ENCODE data around the gene SEC14L5. TPM values are rescaled to one million over a fixed set of nuclear protein-coding genes. Genes with fewer than 3 reads are reported as not detected.

Gene SEC14L5
- total and polyA plus RNA-seq, 10 of the 15 experiments (the other 5 are each of a cell fraction or from before 2014, with no cell fraction given), result 0.01 TPM; not detected in 9

DNA sequence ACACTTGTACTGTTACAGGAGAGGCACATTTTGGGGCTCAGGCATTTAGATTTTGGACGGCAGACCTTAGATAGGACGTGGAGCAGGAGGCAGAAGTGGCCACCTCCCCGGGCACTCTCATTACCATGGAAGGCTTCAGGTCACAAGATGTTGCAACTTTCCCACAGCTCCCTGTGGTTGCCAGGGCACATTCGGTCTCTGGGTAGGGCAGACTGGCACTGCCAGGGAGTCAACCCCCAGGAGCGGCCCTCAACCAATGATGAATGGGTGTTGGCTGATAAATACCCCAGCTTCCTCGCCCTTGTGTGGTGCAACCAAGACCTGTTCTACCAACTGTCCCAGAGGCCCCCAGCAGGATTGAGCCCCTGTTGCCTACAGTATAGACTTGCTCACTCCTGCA, 64.4 kb downstream of the SEC14L5 start:
- no peak for DNase-seq (ENCODE audit: low read depth, low spot score)
- H3K4me2 ChIP-seq (ENCODE audit: control insufficient read depth, insufficient read depth), result no peak overlapping the region
- SMC1A ChIA-PET (ENCODE audit: uncharacterized antibody, unreplicated experiment), result no interaction called here
- H4K20me1 ChIP-seq (ENCODE audit: control insufficient read depth, insufficient read depth), result no peaks in the 10 kb centered on the region
- RAD21 ChIA-PET (ENCODE audit: unreplicated experiment), result no interaction called here
- TF ChIP-seq HDAC2 (IDR thresholded peaks at IDR 0.05) (no peak), TBL1XR1 (IDR thresholded peaks at IDR 0.05; ENCODE audit: low read depth, low read length) (no peak), SMAD1 (IDR thresholded peaks at IDR 0.05; ENCODE audit: low read depth, partially characterized antibody) (no peak), SP1 (IDR thresholded peaks at IDR 0.05; ENCODE audit: low read depth, low read length) (no peak), ATF7 (IDR thresholded peaks at IDR 0.05; ENCODE audit: low read depth) (no peak), SUZ12 (IDR thresholded peaks at IDR 0.05; ENCODE audit: unreplicated experiment) (no peak), BHLHE40 (IDR thresholded peaks at IDR 0.05; ENCODE audit: borderline replicate concordance in 1 of 2, low read depth in 2 of 2, low read length in 1 of 2) (no peak)
- TF ChIP-seq, protein P1, sequence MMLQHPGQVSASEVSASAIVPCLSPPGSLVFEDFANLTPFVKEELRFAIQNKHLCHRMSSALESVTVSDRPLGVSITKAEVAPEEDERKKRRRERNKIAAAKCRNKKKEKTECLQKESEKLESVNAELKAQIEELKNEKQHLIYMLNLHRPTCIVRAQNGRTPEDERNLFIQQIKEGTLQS (IDR thresholded peaks at IDR 0.05; ENCODE audit: borderline replicate concordance, extremely low read depth, low read depth, low read length), result no peak
- no peaks in the 10 kb centered on the region for H3K4me1 ChIP-seq (ENCODE audit: control insufficient read depth, insufficient read depth, low read length)
- no peaks in the 10 kb centered on the region for H3K9me3 ChIP-seq (replicated peaks; ENCODE audit: control insufficient read depth, insufficient read depth, low read length)
- H3K9ac ChIP-seq (ENCODE audit: control insufficient read depth, insufficient read depth, low read length), result no peak overlapping the region
- no TSS peak for BruUV-seq (replicated peaks)
- POLR2A ChIA-PET, result no interaction called here
- no peaks in the 10 kb centered on the region for H3K27me3 ChIP-seq (replicated peaks in 1 of 2; ENCODE audit: control insufficient read depth in 2 of 2, insufficient read depth in 2 of 2, low read length in 1 of 2)
- in situ Hi-C loops (cut with MboI), result no loop called here
- H3K27ac ChIP-seq (ENCODE audit: control insufficient read depth, insufficient read depth), result no peak overlapping the region
- H2AFZ ChIP-seq (ENCODE audit: control insufficient read depth, low read depth, low read length), result no peak overlapping the region
- H3K36me3 ChIP-seq (ENCODE audit: control insufficient read depth in 2 of 2, insufficient read depth in 2 of 2, low read length in 1 of 2), result no peaks in the 10 kb centered on the region
- 52% methylated on average over 6 of the region's 6 CpGs for WGBS (ENCODE audit: insufficient coverage, insufficient replicate concordance, low lambda C conversion rate, missing lambda C conversion rate)
- FAIRE-seq, result no peak
- CTCF ChIA-PET, result no interaction called here
- no peak for ATAC-seq
- H3K4me3 ChIP-seq, result no peak overlapping the region
- H3K79me2 ChIP-seq (ENCODE audit: control insufficient read depth, insufficient read depth, low read length), result no peaks in the 10 kb centered on the region
- intact Hi-C loops (cut with micrococcal nuclease; ENCODE audit: unreplicated experiment), result no loop called here

DNA sequence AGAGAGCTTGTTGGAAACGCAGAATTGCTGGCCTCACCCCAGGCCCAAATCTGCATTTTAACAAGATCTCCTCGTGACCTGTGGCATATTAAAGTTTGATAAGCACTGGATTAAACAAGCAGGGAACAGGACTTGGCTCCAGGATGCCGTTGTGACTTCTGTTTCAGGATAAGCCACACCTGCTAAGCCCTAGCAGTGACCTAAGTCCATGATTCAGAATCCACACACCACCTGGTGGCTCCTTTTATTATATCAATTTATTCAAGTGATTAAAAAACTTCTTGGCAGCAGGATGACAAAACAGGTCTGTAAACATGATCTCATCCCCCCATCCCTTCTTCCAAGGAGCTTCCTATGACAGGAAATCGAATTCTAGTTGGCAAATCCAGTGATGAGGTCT, 66.5 kb downstream of the SEC14L5 start:
- 36% methylated on average over 4 of the region's 4 CpGs for WGBS (ENCODE audit: insufficient coverage, insufficient replicate concordance, low lambda C conversion rate, missing lambda C conversion rate)
- Histone ChIP-seq H3K27ac (ENCODE audit: control insufficient read depth, insufficient read depth) (no peak overlapping the region), H3K36me3 (ENCODE audit: control insufficient read depth in 2 of 2, insufficient read depth in 2 of 2, low read length in 1 of 2) (no peaks in the 10 kb centered on the region), H3K4me1 (ENCODE audit: control insufficient read depth, insufficient read depth, low read length) (no peaks in the 10 kb centered on the region), H3K4me2 (ENCODE audit: control insufficient read depth, insufficient read depth) (no peak overlapping the region), H3K79me2 (ENCODE audit: control insufficient read depth, insufficient read depth, low read length) (no peaks in the 10 kb centered on the region), H2AFZ (ENCODE audit: control insufficient read depth, low read depth, low read length) (no peak overlapping the region), H3K4me3 (no peak overlapping the region), H4K20me1 (ENCODE audit: control insufficient read depth, insufficient read depth) (no peaks in the 10 kb centered on the region), H3K27me3 (replicated peaks in 1 of 2; ENCODE audit: control insufficient read depth in 2 of 2, insufficient read depth in 2 of 2, low read length in 1 of 2) (no peaks in the 10 kb centered on the region), H3K9ac (ENCODE audit: control insufficient read depth, insufficient read depth, low read length) (no peak overlapping the region), H3K9me3 (replicated peaks; ENCODE audit: control insufficient read depth, insufficient read depth, low read length) (no peaks in the 10 kb centered on the region)
- in situ Hi-C loops (cut with MboI) (no loop called here), intact Hi-C loops (cut with micrococcal nuclease; ENCODE audit: unreplicated experiment) (no loop called here)
- POLR2A ChIA-PET, result no interaction called here
- CTCF ChIA-PET, result no interaction called here
- DNase-seq (ENCODE audit: low read depth, low spot score) (no peak), FAIRE-seq (no peak), ATAC-seq (no peak)
- no TSS peak for BruUV-seq (replicated peaks)
- SMC1A ChIA-PET (ENCODE audit: uncharacterized antibody, unreplicated experiment), result no interaction called here
- RAD21 ChIA-PET (ENCODE audit: unreplicated experiment), result no interaction called here
- TF ChIP-seq KLF5 (IDR thresholded peaks at IDR 0.05; ENCODE audit: partially characterized antibody) (no peak), MYC (IDR thresholded peaks at IDR 0.05; ENCODE audit: insufficient read depth, insufficient read length, insufficient replicate concordance, low read length, severe bottlenecking) (no peak), ZZZ3 (IDR thresholded peaks at IDR 0.05; ENCODE audit: control insufficient read depth, insufficient read length, low read depth) (no peak), RFX5 (IDR thresholded peaks at IDR 0.05; ENCODE audit: low read depth, low read length) (no peak)
- TF ChIP-seq, protein P2, sequence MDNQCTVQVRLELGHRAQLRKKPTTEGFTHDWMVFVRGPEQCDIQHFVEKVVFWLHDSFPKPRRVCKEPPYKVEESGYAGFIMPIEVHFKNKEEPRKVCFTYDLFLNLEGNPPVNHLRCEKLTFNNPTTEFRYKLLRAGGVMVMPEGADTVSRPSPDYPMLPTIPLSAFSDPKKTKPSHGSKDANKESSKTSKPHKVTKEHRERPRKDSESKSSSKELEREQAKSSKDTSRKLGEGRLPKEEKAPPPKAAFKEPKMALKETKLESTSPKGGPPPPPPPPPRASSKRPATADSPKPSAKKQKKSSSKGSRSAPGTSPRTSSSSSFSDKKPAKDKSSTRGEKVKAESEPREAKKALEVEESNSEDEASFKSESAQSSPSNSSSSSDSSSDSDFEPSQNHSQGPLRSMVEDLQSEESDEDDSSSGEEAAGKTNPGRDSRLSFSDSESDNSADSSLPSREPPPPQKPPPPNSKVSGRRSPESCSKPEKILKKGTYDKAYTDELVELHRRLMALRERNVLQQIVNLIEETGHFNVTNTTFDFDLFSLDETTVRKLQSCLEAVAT (IDR thresholded peaks at IDR 0.05), result no peak
- TF ChIP-seq, protein P3, sequence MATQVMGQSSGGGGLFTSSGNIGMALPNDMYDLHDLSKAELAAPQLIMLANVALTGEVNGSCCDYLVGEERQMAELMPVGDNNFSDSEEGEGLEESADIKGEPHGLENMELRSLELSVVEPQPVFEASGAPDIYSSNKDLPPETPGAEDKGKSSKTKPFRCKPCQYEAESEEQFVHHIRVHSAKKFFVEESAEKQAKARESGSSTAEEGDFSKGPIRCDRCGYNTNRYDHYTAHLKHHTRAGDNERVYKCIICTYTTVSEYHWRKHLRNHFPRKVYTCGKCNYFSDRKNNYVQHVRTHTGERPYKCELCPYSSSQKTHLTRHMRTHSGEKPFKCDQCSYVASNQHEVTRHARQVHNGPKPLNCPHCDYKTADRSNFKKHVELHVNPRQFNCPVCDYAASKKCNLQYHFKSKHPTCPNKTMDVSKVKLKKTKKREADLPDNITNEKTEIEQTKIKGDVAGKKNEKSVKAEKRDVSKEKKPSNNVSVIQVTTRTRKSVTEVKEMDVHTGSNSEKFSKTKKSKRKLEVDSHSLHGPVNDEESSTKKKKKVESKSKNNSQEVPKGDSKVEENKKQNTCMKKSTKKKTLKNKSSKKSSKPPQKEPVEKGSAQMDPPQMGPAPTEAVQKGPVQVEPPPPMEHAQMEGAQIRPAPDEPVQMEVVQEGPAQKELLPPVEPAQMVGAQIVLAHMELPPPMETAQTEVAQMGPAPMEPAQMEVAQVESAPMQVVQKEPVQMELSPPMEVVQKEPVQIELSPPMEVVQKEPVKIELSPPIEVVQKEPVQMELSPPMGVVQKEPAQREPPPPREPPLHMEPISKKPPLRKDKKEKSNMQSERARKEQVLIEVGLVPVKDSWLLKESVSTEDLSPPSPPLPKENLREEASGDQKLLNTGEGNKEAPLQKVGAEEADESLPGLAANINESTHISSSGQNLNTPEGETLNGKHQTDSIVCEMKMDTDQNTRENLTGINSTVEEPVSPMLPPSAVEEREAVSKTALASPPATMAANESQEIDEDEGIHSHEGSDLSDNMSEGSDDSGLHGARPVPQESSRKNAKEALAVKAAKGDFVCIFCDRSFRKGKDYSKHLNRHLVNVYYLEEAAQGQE (IDR thresholded peaks at IDR 0.05; ENCODE audit: low read depth, low read length), result no peak

Measured in GM12878 (cell line).